ENCODE data around the gene FOXP2.
A peak's percentile ranks its signal among the peaks of the same experiment; 100 is the strongest.
"Not testable (repeated sequence)": the region's sequence is repeated elsewhere in the genome, so short reads cannot be mapped to it uniquely, and the experiment has no call there.

FOXP2 gene

GRCh38 chr7:114504586-114504985 is 90.0 kb downstream of the FOXP2 start:
- no peak for DNase-seq (ENCODE audit: low spot score)

- no peak for DNase-seq (ENCODE audit: low spot score)
Observed at GRCh38 chr7:114507381-114507780, 92.8 kb downstream of the FOXP2 start.

- DNase-seq (ENCODE audit: low spot score) = no peak
Observed at GRCh38 chr7:114508086-114508485, 93.5 kb downstream of the FOXP2 start.

GRCh38 chr7:114510824-114511223 is 96.2 kb downstream of the FOXP2 start:
- DNase-seq (ENCODE audit: low spot score) = not testable (repeated sequence)

- no peak for DNase-seq (ENCODE audit: low spot score)
Observed at GRCh38 chr7:114519240-114519639, 104.6 kb downstream of the FOXP2 start.

GRCh38 chr7:114522081-114522480 is 107.5 kb downstream of the FOXP2 start:
- DNase-seq (ENCODE audit: low spot score) = no peak

- DNase-seq (ENCODE audit: low spot score) = no peak
Observed at GRCh38 chr7:114527589-114527988, 113.0 kb downstream of the FOXP2 start.

GRCh38 chr7:114530057-114530611 is 115.5 kb downstream of the FOXP2 start:
- DNase-seq (ENCODE audit: low spot score) = no peak

- DNase-seq (ENCODE audit: low spot score) = no peak
Observed at GRCh38 chr7:114531326-114531725, 116.7 kb downstream of the FOXP2 start.

- no peak for DNase-seq (ENCODE audit: low spot score)
Observed at GRCh38 chr7:114533131-114533530, 118.5 kb downstream of the FOXP2 start.

- no peak for DNase-seq (ENCODE audit: low spot score)
Observed at GRCh38 chr7:114534953-114535352, 120.3 kb downstream of the FOXP2 start.

- DNase-seq (ENCODE audit: low spot score) = peak; percentile 23
Observed at GRCh38 chr7:114539575-114539974, 125.0 kb downstream of the FOXP2 start.

- DNase-seq (ENCODE audit: low spot score) = peak; percentile 35
Observed at GRCh38 chr7:114540291-114540690, 125.7 kb downstream of the FOXP2 start.

GRCh38 chr7:114547346-114547745 is 132.7 kb downstream of the FOXP2 start:
- DNase-seq (ENCODE audit: low spot score) = not testable (repeated sequence)

GRCh38 chr7:114548081-114548980 is 133.7 kb downstream of the FOXP2 start:
- DNase-seq (ENCODE audit: low spot score) = no peak

- peak; percentile 29 for DNase-seq (ENCODE audit: low spot score)
Observed at GRCh38 chr7:114554781-114555537, 140.3 kb downstream of the FOXP2 start.

- no peak for DNase-seq (ENCODE audit: low spot score)
Observed at GRCh38 chr7:114567416-114567815, 152.8 kb downstream of the FOXP2 start.

- no peak for DNase-seq (ENCODE audit: low spot score)
Observed at GRCh38 chr7:114569220-114569619, 154.6 kb downstream of the FOXP2 start.

- no peak for DNase-seq (ENCODE audit: low spot score)
Observed at GRCh38 chr7:114574384-114574783, 159.8 kb downstream of the FOXP2 start.

GRCh38 chr7:114575098-114575497 is 160.5 kb downstream of the FOXP2 start:
- no peak for DNase-seq (ENCODE audit: low spot score)

GRCh38 chr7:114580963-114581362 is 166.3 kb downstream of the FOXP2 start:
- not testable (repeated sequence) for DNase-seq (ENCODE audit: low spot score)

GRCh38 chr7:114588506-114588905 is 173.9 kb downstream of the FOXP2 start:
- DNase-seq (ENCODE audit: low spot score) = no peak

- no peak for DNase-seq (ENCODE audit: low spot score)
Observed at GRCh38 chr7:114589436-114589835, 174.8 kb downstream of the FOXP2 start.

Measured in COLO829 (cell line).